Measurements from ENCODE around the gene DHPS.

The DHPS gene

DNA sequence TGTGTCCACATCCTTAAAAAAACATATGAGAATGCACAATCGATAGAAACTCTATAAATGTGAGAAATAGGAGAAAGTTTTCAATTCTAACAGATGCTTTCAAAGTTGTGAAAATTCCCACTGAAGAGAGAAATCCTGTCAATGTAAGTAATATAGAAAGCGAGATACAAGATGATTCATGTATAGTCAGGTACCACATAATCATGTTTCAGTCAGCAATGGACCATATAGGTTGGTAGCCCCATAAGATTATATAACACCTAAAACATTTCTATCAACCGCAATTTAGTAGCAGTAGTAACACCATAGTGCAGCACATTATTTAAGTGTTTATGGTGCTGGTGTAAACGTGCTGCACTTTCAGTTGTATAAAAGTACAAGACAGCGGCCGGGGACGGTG is 52.5 kb downstream of the DHPS start:
- Histone ChIP-seq H3K9ac (ENCODE audit: low read length) (no peak overlapping the region), H3K36me3 (ENCODE audit: control insufficient read depth, low read depth, low read length) (peaks cover 36% of the 10 kb centered on the region), H3K4me1 (ENCODE audit: control insufficient read depth, low read depth, low read length) (no peaks in the 10 kb centered on the region), H3K4me3 (ENCODE audit: low read length) (no peak overlapping the region), H3K27ac (ENCODE audit: low read length) (no peak overlapping the region), H3K27me3 (ENCODE audit: control insufficient read depth, insufficient read depth, low read length) (no peaks in the 10 kb centered on the region), H3K9me3 (ENCODE audit: control insufficient read depth, low read depth, low read length) (peaks cover 34% of the 10 kb centered on the region)

DNA sequence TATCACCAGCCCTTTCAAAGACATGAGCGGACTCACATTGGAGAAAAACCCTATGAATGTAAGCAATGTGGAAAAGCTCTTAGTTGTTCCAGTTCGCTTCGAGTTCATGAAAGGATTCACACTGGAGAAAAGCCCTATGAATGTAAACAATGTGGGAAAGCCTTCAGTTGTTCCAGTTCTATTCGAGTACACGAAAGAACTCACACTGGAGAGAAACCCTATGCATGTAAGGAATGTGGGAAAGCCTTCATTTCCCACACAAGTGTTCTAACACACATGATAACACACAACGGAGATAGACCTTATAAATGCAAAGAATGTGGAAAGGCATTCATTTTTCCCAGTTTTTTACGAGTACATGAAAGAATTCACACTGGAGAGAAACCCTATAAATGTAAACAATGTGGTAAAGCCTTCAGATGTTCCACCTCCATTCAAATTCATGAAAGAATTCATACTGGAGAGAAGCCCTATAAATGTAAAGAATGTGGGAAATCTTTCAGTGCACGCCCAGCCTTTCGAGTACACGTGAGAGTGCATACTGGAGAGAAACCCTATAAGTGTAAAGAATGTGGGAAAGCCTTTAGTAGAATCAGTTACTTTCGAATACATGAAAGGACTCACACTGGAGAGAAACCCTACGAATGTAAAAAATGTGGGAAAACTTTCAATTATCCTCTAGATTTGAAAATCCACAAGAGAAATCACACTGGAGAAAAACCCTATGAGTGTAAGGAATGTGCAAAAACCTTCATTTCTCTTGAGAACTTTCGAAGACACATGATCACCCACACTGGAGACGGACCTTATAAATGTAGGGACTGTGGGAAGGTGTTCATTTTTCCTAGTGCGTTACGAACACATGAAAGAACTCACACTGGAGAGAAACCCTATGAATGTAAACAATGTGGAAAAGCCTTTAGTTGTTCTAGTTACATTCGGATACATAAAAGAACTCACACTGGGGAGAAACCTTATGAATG is 53.3 kb downstream of the DHPS start:
- Histone ChIP-seq H3K36me3 (ENCODE audit: control insufficient read depth, low read depth, low read length) (peaks cover 40% of the 10 kb centered on the region), H3K4me3 (ENCODE audit: low read length) (no peak overlapping the region), H3K4me1 (ENCODE audit: control insufficient read depth, low read depth, low read length) (no peaks in the 10 kb centered on the region), H3K9me3 (ENCODE audit: control insufficient read depth, low read depth, low read length) (peaks cover 34% of the 10 kb centered on the region), H3K9ac (ENCODE audit: low read length) (no peak overlapping the region), H3K27ac (ENCODE audit: low read length) (no peak overlapping the region), H3K27me3 (ENCODE audit: control insufficient read depth, insufficient read depth, low read length) (no peaks in the 10 kb centered on the region)

DNA sequence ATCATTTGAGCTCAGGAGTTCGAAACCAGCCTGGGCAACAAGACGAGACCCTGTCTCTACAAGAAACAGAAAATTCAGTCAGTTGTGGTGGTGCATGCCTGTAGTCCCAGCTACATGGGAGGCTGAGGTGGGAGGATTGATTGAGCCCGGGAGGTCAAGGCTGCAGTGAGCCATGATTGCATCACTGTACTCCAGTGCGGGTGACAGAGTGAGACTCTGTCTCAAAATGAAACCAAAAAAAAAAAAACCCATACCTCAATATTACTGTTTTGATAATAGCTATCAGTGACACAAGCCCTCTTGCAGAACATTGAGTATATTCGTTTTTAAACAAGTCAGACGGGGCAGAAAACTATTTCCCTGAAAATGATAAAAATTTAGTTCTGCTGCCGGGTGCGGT is 54.7 kb downstream of the DHPS start:
- Histone ChIP-seq H3K9ac (ENCODE audit: low read length) (no peak overlapping the region), H3K4me1 (ENCODE audit: control insufficient read depth, low read depth, low read length) (no peaks in the 10 kb centered on the region), H3K4me3 (ENCODE audit: low read length) (no peak overlapping the region), H3K27ac (ENCODE audit: low read length) (no peak overlapping the region), H3K36me3 (ENCODE audit: control insufficient read depth, low read depth, low read length) (peaks cover 41% of the 10 kb centered on the region), H3K9me3 (ENCODE audit: control insufficient read depth, low read depth, low read length) (peaks cover 34% of the 10 kb centered on the region), H3K27me3 (ENCODE audit: control insufficient read depth, insufficient read depth, low read length) (no peaks in the 10 kb centered on the region)
